ENCODE data around the gene MATN1.
A peak's percentile ranks its signal among the peaks of the same experiment; 100 is the strongest.

Gene MATN1

DNA sequence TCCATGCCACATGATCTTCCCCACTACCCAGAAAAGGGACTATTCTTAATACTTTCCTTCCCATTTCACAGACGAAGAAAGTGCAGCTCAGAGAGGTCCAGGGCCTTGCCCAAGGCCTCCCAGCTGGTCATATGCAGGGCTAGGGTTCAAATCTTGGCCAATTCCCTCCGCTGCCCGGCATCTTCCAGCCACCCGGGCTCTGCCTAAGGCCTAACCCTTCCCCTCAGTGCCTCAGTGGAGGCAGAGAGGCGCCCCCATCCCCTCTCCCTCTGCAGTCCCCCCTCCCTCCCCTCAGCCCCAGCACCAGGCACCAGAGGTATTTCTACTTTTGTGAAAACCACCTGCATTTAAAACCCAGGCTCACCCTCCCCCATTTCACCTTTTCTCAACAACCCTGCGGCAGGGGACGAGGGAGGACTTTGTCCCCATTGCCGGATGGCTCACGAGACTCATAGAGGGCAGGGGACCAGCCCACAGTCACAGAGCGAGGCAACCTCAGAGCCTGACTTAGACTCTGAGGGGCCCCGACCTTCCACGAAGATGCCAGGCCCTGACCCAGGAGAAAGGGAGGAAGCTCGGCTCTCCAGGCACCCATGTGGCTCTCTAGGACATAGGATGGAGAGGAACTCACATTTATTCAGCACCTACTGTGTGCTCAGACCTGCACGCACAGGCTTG, 21.9 kb upstream of the MATN1 start:
- DNase-seq (ENCODE audit: low read depth in 2 of 2) = no peak

DNA sequence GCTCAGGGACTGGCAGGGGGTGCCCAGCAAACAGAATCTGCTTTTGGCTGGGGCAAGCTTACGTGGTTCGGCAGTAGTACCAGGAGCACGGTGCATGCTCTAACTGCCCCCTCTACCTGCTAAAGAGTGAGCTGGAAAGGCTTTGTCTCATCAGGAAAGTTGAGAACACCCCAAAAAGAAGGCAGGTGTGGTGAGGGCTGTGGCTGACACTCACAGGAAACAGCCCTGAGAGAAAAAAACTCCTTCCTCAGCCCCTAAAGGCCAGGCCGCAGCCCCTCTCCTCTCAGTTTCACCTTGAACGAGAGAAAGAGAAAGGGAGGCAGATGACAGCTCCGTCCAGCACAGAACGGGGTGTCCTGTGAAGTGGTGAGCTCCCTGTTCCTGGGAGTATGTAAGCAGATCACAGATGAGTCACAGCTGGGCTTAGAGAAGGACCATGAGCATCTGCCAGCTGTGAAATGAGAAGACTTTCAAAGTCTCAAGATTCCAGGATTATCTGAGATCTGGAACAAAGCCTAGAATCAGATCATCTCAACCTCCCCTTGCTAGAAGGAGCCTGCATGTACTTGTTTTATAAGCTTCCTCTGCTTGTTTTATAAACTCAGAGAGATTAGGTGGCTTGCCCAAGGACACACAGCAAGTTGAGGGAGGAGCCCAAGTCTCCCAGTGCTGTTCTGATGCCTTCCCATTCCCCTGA, 20.8 kb upstream of the MATN1 start:
- no peak for DNase-seq (ENCODE audit: low read depth in 2 of 2)

DNA sequence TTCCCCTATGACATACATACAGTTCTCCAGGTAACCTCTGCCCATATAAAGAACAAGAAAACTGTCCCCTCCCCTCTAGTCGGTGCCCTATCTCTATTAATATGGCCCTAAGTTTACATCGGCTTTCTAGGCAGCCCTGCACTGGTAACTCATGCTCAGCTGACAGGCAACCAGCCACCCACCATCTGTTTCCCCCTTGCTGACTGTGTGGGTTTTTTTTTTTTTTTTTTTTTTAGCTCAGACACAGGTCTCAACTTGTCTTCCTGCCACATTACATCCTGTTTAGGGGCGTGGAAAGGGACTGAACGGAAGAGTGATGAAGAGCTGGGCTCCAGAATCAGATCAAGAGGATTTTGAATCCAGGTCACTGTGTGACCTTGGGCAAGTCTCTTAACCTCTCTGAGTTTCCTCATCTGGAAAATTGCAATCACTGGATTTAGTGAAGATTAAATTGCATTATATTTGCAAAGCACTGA, 20.2 kb upstream of the MATN1 start:
- peak in 1 of 2 donors; percentile 53 for DNase-seq (ENCODE audit: low read depth in 2 of 2)

DNA sequence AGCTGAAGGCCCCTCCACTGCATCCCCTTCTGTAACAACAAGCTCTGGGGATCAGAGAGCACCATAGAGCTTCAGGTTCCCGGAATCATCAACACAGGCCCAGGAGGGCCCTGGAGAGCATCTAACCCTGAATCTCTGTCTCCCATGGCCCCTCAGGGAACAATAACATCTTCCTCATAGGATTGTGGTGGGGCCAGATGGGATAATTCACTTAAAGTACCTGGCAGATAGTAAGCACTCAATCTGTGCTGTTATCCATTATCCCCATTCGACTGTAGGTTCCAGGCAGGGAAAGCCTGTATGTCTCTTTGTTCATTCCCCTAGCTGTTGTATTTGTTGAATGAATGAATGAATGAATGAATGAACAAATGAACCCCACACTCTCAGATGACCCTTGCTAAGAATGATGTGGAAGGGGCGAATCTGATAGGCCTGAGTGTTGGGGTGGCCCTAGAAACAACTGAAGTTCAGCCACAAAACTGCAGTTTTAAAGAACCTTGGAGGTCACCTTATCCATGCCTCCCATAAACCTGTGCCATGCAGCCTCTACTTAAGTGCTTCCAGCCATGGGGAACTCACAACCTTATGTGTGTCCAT, 19.7 kb upstream of the MATN1 start:
- DNase-seq (ENCODE audit: low read depth in 2 of 2) = no peak

DNA sequence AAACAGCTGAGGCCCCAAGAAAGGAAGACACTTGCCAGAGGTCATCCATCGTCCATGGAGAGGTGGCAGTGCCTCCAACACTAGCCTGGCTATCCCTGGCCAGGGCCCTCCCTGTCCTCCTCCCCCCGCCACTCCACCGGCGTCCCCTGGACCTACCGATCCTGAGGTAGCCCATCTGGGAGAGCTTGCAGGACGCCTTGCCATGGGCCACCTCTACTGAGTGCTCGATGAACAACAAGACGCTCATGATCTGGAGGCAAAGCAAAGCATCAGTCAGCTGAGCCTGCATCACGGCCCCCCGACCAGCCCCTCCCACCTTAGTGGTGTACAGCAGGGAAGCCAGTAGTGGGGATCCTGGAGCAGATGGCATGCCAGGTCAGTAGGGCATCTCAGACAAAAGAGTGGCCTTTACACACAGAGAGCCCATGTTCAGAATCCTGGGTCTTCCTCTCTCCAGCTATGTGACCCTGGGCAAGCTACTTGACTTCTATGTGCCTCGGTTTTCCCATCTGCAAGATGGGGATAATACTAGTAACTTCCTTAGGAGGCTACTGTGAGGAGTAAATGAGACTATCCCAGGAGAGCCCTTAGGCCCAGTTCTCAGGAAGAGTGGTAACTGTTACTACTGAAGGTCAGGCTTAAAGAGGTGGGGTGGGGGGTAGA, 19.0 kb upstream of the MATN1 start:
- DNase-seq (ENCODE audit: low read depth in 2 of 2) = no peak

DNA sequence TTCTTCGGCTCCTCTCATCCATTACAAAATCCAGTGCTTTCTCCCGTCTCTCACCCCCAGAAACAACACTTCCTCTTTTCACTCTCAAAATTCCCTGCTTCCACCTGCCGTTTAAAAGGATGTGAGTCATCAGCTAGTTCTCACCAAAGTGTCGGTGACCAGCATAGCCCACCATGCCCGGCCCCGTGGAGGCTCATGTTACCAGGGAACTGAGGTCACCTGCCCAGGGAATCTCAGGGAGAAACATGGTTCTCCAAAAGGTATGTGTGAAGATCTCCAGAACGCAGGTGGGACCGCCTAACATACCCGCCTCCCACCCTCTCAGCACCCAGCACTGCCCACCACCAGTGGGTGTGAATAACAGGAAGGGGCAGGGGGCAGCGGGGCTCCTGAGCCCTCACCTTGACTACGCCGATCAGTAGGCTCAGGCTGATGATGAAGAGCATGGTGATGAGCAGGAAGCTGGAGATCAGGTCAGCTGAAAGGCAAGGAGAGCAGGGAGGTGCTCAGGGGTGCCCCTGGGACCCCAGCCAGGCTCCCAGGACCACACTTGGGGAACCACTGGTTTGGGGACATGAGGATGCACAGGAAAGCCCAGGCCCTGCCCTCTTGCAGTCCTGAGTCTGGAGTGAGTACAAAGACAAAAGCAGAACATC, 18.0 kb upstream of the MATN1 start:
- DNase-seq (ENCODE audit: low read depth in 2 of 2) = no peak

DNA sequence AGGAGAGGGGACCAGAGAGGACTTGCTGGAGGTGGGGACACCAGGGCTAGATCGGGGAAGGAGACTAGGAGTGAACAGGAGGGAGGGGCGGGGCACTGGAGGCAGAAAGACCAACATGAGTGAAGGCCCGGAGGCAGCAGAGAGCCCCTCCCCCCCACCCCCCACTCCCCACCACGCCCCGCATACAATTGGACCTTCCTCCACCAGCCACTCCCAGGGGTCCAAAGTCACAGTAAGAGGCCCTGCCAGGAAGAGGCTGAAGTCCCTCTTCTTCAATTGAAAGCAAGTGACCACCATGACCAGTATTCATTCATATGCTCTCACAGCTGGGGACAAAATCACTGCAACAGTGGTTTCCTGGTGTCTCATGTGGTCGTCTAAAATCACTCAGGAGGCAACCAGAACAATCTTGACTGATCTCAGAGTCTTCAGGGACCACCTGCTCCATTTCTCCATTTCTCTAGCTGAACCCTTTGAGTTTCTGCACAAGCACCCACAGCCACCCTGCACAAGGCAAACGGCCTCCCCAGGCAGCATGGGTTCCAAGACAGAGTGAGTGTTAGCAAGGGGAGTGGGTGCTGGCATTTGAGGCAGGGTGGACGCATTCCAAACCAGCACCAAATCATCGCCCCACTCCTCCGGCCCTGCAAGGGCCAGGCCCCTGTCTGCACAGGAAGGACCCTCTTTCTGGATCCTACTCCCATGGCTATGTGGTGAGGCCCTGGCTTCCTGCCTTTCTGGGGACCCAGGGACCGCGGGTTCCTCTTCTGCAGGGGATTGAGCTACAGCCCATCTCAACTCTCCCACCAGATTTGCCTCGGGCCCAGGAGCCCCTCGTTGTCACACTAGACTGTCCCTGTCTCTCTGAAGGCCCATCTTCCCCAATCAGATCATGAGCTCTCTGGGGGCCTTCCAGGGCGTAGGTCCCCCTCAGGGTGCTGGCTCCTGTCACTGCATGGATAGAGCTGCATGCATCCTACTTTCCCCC, 17.2 kb upstream of the MATN1 start:
- DNase-seq (ENCODE audit: low read depth in 2 of 2) = no peak

DNA sequence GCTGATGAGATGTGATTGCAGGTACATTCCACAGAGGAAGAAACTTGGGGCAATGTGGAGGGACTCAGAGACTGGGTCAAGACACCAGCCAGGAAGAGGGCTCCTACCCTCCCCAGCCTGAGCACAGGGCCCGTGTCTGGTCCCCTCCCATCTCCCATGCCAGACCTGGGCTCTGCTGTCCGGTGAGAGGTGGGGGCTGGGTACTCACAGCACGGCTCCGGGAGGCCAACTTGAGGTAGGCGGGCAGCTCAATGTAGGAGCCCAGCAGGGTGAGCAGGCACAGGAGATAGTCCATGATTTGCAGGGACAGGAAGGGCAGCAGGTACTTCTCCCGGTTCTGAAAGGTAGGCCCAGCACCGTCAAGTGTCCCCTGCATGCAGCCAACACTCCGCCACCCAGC, 16.2 kb upstream of the MATN1 start:
- DNase-seq (ENCODE audit: low read depth in 2 of 2) = no peak

DNA sequence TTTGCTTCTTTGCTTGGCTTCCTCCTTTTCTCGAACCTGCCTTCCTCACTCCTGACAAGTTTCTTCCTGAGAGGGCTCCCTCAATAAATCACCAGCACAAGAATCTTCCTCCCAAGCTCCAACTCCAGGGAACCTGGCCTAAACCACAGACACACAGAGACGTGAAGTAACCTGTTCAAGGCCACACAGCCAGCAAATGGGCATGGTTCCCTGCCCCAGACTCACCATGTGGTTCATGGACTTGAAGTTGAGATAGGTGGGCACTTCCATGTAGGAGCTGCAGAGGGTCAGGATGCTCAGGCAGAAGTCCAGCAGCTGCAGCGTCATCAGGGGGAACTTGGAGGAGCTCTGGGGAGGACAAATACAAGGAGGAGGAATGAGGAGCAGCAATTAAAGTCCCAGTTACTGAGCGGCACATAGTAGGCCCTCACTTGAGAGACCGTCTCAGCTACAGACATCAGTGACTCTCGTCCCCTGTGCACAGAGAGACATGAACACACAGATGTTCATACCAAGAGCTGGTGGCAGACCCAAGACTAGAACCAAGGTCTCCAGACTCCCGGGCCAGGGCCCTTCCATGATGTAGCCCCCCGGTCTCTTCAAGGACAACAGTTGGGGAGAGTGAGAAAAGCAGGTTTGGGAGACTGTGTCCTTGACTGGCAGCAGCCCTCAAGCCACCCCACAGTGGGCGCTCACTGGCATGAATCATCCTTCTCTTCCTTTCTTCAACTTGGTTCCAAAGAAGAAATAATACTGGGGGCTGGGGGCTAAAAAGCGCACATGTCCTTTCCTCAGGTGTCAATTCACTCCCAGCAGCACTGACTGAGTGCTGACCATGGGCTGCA, 15.6 kb upstream of the MATN1 start:
- DNase-seq (ENCODE audit: low read depth in 2 of 2) = no peak

DNA sequence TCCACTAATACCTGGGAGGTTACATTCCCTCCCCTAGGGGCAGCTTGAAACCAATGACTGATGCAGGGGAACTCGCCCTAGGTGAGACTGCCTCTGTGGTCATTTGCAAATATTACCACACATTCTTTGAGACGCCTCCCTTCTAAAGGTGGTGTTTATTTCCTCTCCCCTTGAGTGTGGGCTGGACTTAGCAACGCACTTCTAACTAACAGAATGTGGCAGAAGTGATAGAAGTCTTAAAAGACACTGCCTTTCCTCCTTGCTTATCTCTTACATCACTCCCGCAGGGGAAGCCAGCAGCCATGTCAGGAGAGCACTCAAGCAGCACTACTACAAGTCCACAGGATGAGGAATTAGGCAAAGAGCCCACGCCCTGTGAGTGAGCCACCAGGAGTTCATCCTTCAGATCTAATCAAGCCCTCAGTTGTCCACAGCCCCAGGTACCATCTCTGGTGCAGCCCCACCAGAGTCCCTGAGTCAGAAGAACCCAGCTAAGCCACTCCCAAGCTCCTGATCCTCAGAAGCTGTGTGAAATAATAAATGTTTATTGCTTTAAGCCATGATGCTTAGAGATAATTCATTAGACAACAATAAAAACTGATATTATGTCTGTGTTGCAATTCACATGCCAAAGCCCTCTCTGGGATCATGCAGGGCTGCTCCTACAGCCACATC, 14.8 kb upstream of the MATN1 start:
- DNase-seq (ENCODE audit: low read depth in 2 of 2) = no peak

DNA sequence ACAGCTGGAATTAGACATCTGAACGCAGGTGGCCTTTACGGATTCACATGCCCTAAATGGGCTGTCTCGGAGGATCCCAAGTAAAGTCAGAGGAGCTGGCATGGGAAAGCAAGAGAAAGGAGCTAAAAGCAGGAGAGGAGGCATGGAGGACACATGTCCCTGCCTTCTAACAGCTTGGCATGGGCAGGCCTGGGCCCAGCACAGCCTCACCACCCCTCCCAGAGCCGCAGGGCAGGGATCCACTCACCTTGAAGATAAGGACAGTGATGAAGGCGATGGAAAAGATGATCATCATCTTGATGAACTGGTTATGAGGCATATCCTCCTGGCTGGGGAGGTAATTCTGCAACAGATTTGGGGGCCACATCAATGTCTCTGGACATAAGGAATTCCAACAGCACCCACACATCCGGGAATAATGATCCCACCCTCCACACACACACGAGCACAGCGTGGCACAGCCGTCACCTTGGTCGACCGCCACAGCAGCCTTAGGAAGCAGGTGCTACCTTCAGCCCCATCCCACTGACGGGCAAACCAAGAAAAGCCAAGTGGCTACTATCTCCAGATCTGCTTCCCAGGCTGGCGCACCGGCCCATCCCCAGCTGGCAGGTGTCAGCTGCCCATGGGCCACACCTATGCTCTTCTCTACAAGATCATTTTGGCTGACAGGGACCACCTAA, 14.1 kb upstream of the MATN1 start:
- DNase-seq (ENCODE audit: low read depth in 2 of 2) = no peak

DNA sequence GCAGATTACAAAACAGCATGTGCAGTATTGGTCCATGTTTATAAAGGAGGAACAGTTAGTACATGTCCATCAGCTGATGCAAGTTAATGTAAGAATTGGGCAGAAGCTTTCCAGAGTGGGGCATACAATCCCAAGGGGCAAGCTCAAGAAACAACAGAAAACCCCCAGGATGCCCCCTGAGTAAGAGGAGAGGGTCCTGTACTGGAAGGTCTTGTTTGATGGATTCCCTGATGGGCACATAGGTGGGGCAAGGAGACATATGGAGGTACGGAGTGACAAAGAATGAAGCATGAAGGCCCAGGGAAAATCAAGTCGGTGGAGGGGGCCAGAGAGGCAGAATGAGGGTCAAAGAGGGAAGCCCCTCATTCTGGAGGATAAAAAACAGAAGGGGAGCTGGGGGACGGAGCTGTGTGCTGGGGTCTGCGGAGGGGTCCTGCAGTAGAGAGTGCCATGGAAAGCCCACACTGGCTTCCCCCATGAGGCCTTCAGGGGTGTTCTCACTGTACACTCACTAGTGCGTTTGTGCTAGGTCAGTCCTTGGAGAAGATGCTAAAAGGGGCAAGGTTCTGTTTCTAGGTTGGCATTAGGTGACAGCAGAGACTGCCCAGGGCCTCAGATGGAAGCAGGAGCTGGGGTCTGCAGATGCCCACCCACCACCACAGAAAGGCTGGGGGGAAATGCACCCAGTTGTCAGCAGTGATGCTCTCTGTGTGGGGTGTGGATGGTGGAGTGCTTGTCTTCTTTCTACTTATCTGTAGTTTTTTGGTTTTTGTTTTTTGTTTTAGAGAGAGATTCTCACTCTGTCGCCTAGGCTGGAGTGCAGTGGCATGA, 12.5 kb upstream of the MATN1 start:
- DNase-seq (ENCODE audit: low read depth in 2 of 2) = no peak

DNA sequence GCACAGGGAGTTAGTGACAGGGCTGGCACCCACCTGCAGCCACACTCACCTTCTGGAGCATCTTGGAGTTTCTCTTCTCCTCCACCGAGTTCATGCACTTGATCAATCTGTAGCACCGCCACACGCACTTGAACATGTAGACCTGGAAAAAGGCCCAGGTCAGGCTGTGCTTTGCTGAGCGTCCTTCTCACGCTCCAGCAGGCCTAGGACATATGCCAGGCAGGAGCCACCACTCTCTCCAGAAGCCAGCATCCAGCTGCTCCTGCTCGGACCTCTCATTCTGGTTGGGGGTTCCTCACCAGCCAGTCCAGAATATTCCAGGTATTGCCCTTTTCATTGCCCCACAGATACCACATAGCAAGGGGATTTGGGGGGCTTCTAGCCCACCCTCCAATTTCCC, 11.7 kb upstream of the MATN1 start:
- DNase-seq (ENCODE audit: low read depth in 2 of 2) = no peak

DNA sequence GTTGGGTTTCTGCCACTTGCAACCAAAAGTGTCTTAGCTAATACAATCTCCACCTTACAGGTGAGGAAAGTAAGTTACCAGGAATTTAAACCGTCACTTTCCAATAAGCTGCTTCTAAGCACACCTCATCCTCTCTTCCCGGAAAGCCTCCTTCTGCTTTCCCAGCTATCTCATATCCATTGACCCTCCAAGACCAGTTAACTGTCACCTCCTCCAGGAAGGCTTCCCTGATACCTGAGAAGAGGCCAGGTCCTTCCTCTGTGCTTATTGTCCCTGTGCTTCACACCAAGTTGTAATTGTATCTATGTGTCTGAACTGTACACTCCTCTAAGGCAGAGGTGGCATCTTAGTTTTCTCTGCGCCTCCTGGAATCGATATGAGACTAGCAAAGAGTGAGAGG, 11.2 kb upstream of the MATN1 start:
- no peak for DNase-seq (ENCODE audit: low read depth in 2 of 2)

DNA sequence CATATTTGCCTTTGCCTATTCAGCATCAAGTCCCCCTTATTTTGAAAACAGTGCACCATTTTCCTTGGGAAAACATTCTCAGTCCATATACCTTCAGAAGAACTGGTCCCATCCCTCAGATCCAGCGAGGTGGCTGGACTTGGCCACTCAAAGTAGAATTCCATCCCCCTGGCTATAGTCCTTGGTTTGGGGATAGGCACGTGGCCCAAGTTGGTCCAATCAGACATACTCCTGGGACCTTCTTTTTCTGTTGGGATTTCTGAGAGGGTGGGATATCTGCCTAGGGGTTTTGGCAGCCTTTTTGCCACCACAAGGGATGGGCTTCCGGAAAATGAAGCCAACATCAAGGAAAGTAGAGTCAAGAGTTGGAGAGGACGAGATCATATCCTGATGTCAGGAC, 10.7 kb upstream of the MATN1 start:
- no peak for DNase-seq (ENCODE audit: low read depth in 2 of 2)

DNA sequence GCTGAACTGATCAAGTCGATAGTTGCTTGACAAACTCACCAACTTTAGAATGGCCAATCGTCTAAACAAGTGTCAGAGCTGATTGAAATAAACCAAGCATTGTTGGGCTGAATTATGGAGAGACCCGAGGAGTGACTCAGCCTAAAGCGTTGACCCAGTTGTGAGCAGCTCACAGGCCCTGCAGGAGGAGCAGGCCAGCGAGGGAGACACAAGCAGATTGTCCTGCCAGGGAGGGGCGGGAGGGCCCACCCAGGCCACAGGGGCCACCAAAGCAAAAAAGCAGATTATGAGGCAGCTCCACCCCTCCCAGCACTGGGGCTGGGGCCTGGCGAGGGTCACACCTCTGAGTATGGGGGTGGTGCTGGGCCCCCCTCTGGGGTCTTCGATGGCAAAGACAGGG, 10.1 kb upstream of the MATN1 start:
- DNase-seq (ENCODE audit: low read depth in 2 of 2) = no peak

DNA sequence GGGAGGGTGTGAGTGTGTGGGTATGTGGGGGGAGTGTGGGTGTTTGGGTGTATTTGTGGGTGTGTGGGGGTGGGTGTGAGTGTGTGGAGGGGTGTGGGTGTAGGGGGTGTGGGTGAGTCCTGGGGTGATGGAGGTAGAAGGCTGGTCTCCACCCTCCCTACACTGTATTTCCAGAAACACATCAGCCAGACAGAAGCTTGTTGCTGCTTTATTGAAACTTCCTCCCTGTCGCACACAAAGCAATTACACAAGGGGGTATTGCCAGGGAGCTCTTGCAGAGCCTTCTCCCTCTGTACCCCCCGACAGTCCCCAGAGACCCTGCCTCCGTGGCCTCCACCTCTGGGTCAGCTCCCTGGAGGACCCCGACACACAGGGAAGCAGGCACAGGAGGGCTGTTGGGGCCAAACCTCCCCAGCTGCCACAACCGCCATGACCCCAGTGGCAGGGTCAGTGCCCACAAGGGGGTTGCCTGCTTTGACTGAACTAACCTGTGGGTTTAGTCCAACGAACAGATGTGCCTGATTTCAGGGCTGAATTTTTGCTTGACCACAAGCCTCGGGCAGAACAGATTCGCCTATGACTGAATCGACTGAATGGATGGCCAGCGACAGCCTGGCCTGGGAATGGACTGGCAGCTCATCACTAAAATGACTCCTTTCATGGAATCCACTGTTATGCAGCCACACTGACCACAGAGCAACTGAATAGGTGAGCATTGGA, 9.1 kb upstream of the MATN1 start:
- DNase-seq (ENCODE audit: low read depth in 2 of 2) = no peak
